ENCODE results near the gene DIAPH3.

GRCh38 chr13:60121337-60121687, 42.4 kb downstream of the DIAPH3 start:
- TF ChIP-seq POLR2A (IDR thresholded peaks at IDR 0.05) = no peak
- TF ChIP-seq CTCF (IDR thresholded peaks at IDR 0.05) = no peak
